COR-L47 (cell line): ENCODE results near the gene CCDC80.

ENCODE experiments used
- DNase-seq: peaks from one replicate; lab custom pipeline; 2025; lab: John Stamatoyannopoulos, UW

Gene CCDC80

GRCh38 chr3:112633191-112633590 is 7.8 kb downstream of the CCDC80 start:
- DNase-seq: no peak

GRCh38 chr3:112632596-112632995 is 8.3 kb downstream of the CCDC80 start:
- DNase-seq: no peak

- no peak for DNase-seq
Measured at GRCh38 chr3:112631257-112631656, 9.7 kb downstream of the CCDC80 start.

- DNase-seq: no peak
Measured at GRCh38 chr3:112629425-112629824, 11.5 kb downstream of the CCDC80 start.

GRCh38 chr3:112627919-112628466 is 12.9 kb downstream of the CCDC80 start:
- peak; percentile 64 for DNase-seq

GRCh38 chr3:112627419-112627818 is 13.5 kb downstream of the CCDC80 start:
- DNase-seq: no peak

- no peak for DNase-seq
Measured at GRCh38 chr3:112623717-112624116, 17.2 kb downstream of the CCDC80 start.

GRCh38 chr3:112623213-112623612 is 17.7 kb downstream of the CCDC80 start:
- DNase-seq: no peak

- DNase-seq: no peak
Measured at GRCh38 chr3:112619295-112619694, 21.6 kb downstream of the CCDC80 start.

GRCh38 chr3:112617285-112617684 is 23.7 kb downstream of the CCDC80 start:
- no peak for DNase-seq

GRCh38 chr3:112615989-112616731 is 24.8 kb downstream of the CCDC80 start:
- no peak for DNase-seq

GRCh38 chr3:112611752-112612515 is 29.0 kb downstream of the CCDC80 start:
- no peak for DNase-seq

- no peak for DNase-seq
Measured at GRCh38 chr3:112610121-112610520, 30.8 kb downstream of the CCDC80 start.

- no peak for DNase-seq
Measured at GRCh38 chr3:112607863-112608262, 33.1 kb downstream of the CCDC80 start.

GRCh38 chr3:112606098-112606497 is 34.8 kb downstream of the CCDC80 start:
- DNase-seq: no peak

- DNase-seq: peak; percentile 64
Measured at GRCh38 chr3:112605285-112605684, 35.7 kb downstream of the CCDC80 start.

- no peak for DNase-seq
Measured at GRCh38 chr3:112604536-112604935, 36.4 kb downstream of the CCDC80 start.

GRCh38 chr3:112602217-112602838 is 38.6 kb downstream of the CCDC80 start:
- no peak for DNase-seq

GRCh38 chr3:112598731-112599130 is 42.2 kb downstream of the CCDC80 start:
- no peak for DNase-seq

- no peak for DNase-seq
Measured at GRCh38 chr3:112597945-112598344, 43.0 kb downstream of the CCDC80 start.

GRCh38 chr3:112594856-112595255 is 46.1 kb downstream of the CCDC80 start:
- DNase-seq: no peak

- DNase-seq: no peak
Measured at GRCh38 chr3:112593258-112593657, 47.7 kb downstream of the CCDC80 start.

- DNase-seq: no peak
Measured at GRCh38 chr3:112587336-112587735, 53.6 kb downstream of the CCDC80 start.
